GM18505 (cell line): ENCODE data around the gene PPL.

ENCODE experiments used
- ATAC-seq: cut with Tn5 transposase; IDR thresholded peaks from one replicate; pipeline ENCODE4 v1.9.1; 2021; ENCODE audit not compliant: unreplicated experiment
- POLR2A ChIP-seq: IDR thresholded peaks from 4 replicates; pipeline ENCODE4 v1.6.1; 2011; ENCODE audit warnings: borderline replicate concordance; ENCODE audit not compliant: insufficient read depth, insufficient read length; ENCODE audit errors: extremely low read depth

The PPL gene

GRCh38 chr16:4890686-4891085 lies 46.3 kb downstream of the PPL start:
- TF ChIP-seq POLR2A: no peak
- ATAC-seq: no peak

- no peak for TF ChIP-seq POLR2A
- no peak for ATAC-seq
Measured at GRCh38 chr16:4890026-4890425, 46.9 kb downstream of the PPL start.

GRCh38 chr16:4888428-4889135 lies 48.4 kb downstream of the PPL start:
- no peak for TF ChIP-seq POLR2A
- ATAC-seq: no peak

- TF ChIP-seq POLR2A: no peak
- no peak for ATAC-seq
Measured at GRCh38 chr16:4886151-4886550, 50.8 kb downstream of the PPL start.

GRCh38 chr16:4884972-4885874 lies 51.7 kb downstream of the PPL start:
- no peak for TF ChIP-seq POLR2A
- ATAC-seq: no peak

GRCh38 chr16:4884209-4884608 lies 52.7 kb downstream of the PPL start:
- TF ChIP-seq POLR2A: no peak
- ATAC-seq: no peak

GRCh38 chr16:4883501-4883900 lies 53.4 kb downstream of the PPL start:
- ATAC-seq: no peak
- TF ChIP-seq POLR2A: no peak

- TF ChIP-seq POLR2A: no peak
- ATAC-seq: no peak
Measured at GRCh38 chr16:4882633-4883285, 54.2 kb downstream of the PPL start.

- ATAC-seq: no peak
- TF ChIP-seq POLR2A: no peak
Measured at GRCh38 chr16:4882000-4882632, 54.8 kb downstream of the PPL start.

GRCh38 chr16:4880006-4880580 lies 56.9 kb downstream of the PPL start:
- TF ChIP-seq POLR2A: no peak
- ATAC-seq: no peak

- no peak for ATAC-seq
- TF ChIP-seq POLR2A: no peak
Measured at GRCh38 chr16:4879049-4879448, 57.9 kb downstream of the PPL start.

- TF ChIP-seq POLR2A: no peak
Measured at GRCh38 chr16:4877380-4877685, 59.6 kb downstream of the PPL start.

GRCh38 chr16:4876646-4877379 lies 60.1 kb downstream of the PPL start:
- no peak for ATAC-seq
- TF ChIP-seq POLR2A: no peak

More at GRCh38 chr16:4877380-4877685, 59.6 kb downstream of the PPL start:
- ATAC-seq: no peak

- ATAC-seq: no peak
- TF ChIP-seq POLR2A: no peak
Measured at GRCh38 chr16:4874666-4875065, 62.3 kb downstream of the PPL start.
